ENCODE data around the gene DMBX1. TPM values are rescaled to one million over a fixed set of nuclear protein-coding genes. Genes with fewer than 3 reads are reported as not detected.
A peak's percentile ranks its signal among the peaks of the same experiment; 100 is the strongest.

DMBX1 gene
- total RNA-seq, 1 experiment from 2014 or later, result 2.3 TPM

- H3K23ac ChIP-seq (ENCODE audit: insufficient read length, low read depth, low read length), result no peak overlapping the region
- no peak overlapping the region for H4K91ac ChIP-seq (ENCODE audit: insufficient read length, low read depth, low read length)
- H2BK120ac ChIP-seq (ENCODE audit: low read depth, low read length, poor library complexity, severe bottlenecking), result no peak overlapping the region
- H3T11ph ChIP-seq (ENCODE audit: low read length), result no peak overlapping the region
- H3K27me3 ChIP-seq (ENCODE audit: insufficient read depth, low read length), result peaks cover 43% of the 10 kb centered on the region
- peaks cover 12% of the 10 kb centered on the region for H3K23me2 ChIP-seq (ENCODE audit: insufficient read length, low read depth, low read length, poor library complexity, severe bottlenecking)
- no peak overlapping the region for H3K18ac ChIP-seq (ENCODE audit: insufficient read length, low read depth, low read length)
- H2BK20ac ChIP-seq (ENCODE audit: low read depth, low read length, poor library complexity, severe bottlenecking), result no peak overlapping the region
- no peak overlapping the region for H4K5ac ChIP-seq (ENCODE audit: insufficient read length, low read depth, low read length)
- no CpG with 5 or more reads among the region's 15 CpGs for WGBS (ENCODE audit: extremely low coverage, insufficient read length, low lambda C conversion rate)
- no peak overlapping the region for H3K4ac ChIP-seq (ENCODE audit: low read depth, low read length)
- peak overlapping the region; percentile 94 for H3K4me2 ChIP-seq (ENCODE audit: insufficient read depth, insufficient read length, low read length)
- H3K27me3 Mint-ChIP-seq (ENCODE audit: low read depth), result peaks cover 85% of the 10 kb centered on the region
- H3K27ac ChIP-seq (ENCODE audit: insufficient read length, low read depth, low read length), result no peak overlapping the region
- peak; percentile 98 for TF ChIP-seq CTCF (conservative IDR thresholded peaks at IDR 0.05)
- no peak overlapping the region for H2BK5ac ChIP-seq (ENCODE audit: insufficient read length, low read length)
- H3K4me1 ChIP-seq (ENCODE audit: insufficient read depth, low read length), result peaks cover 14% of the 10 kb centered on the region; the same call in 1 of the 2 replicates
- H3K9me3 Mint-ChIP-seq, result no peaks in the 10 kb centered on the region; a peak in 2 of 5 replicates
- no peak overlapping the region for H3K9ac ChIP-seq (ENCODE audit: extremely low read depth, insufficient read length, low read length)
- no peaks in the 10 kb centered on the region for H3K79me1 ChIP-seq (ENCODE audit: insufficient read depth, low read depth, low read length, poor library complexity, severe bottlenecking)
- H2AFZ ChIP-seq (ENCODE audit: low read length), result no peak overlapping the region
- H2BK12ac ChIP-seq (ENCODE audit: insufficient read length, low read depth, low read length), result no peak overlapping the region
- H3K4me3 Mint-ChIP-seq, result peak overlapping the region in 1 of 2 experiments; percentile 66; a peak in 2 of 5 replicates
- no peak overlapping the region for H3K14ac ChIP-seq (ENCODE audit: insufficient read depth, low read length)
- H3K36me3 Mint-ChIP-seq (ENCODE audit: insufficient read depth in 1 of 3, low read depth in 3 of 3), result no peaks in the 10 kb centered on the region; a peak in 1 of 7 replicates
- DNase-seq, result peak; percentile 95
- no peaks in the 10 kb centered on the region for H3K9me3 ChIP-seq (ENCODE audit: control insufficient read depth, low read depth, low read length)
- no peak overlapping the region for H3K27ac Mint-ChIP-seq
- peaks cover 44 to 55% of the 10 kb centered on the region in 2 experiments for H3K4me1 Mint-ChIP-seq
- H3K56ac ChIP-seq (ENCODE audit: insufficient read length, low read depth, low read length), result no peak overlapping the region
- no peak overlapping the region for H2BK15ac ChIP-seq (ENCODE audit: low read depth, low read length)
- H2AK5ac ChIP-seq (ENCODE audit: insufficient read length, low read length), result no peak overlapping the region
- no peaks in the 10 kb centered on the region for H3K79me2 ChIP-seq (ENCODE audit: insufficient read depth, low read length)
- no peak overlapping the region for H4K8ac ChIP-seq (replicated peaks; ENCODE audit: insufficient read length, low read depth, low read length)
- no peaks in the 10 kb centered on the region for H4K20me1 ChIP-seq (ENCODE audit: control insufficient read depth, insufficient read depth, insufficient read length)
Measured at GRCh38 chr1:46446646-46447498, 42.8 kb upstream of the DMBX1 start.
